PFSK-1 (cell line): ENCODE data around the gene NT5DC3.

Source experiments
- SIN3A ChIP-seq: IDR thresholded peaks from 2 replicates; pipeline ENCODE4 v1.6.1; 2012; ENCODE audit warnings: mild to moderate bottlenecking, low read length, moderate library complexity, borderline replicate concordance; ENCODE audit not compliant: insufficient read depth
- TF ChIP-seq, protein P1 (sequence below), 2 experiments: IDR thresholded peaks; 2 replicates each; pipeline versions ENCODE4 v1.6.1 to v1.8.0; 2011 to 2012; ENCODE audit warnings: low read depth in 2 of 2, low read length in 2 of 2, control low read depth in 1 of 2, inconsistent platforms in 1 of 2, mild to moderate bottlenecking in 1 of 2, moderate library complexity in 1 of 2; ENCODE audit not compliant: insufficient read depth in 1 of 2

DNA sequence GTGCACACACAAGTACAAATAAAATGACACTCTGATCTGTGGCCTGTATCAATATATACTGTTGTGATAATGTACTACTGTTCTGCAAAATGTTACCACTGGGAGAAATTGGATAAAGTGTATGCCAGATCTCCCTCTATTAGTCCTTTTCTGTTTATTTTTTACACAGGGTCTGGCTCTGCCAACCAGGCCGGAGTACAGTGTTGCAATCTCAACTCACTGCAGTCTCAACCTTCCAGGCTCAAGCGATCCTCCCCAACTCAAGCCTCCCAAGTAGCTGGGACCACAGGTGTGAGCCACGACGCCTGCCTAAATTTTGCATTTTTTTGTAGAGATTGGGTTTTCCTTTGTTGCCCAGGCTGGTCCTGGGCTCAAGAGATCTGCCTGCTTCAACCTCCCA is 1.9 kb downstream of the NT5DC3 start:
- TF ChIP-seq, protein P1, sequence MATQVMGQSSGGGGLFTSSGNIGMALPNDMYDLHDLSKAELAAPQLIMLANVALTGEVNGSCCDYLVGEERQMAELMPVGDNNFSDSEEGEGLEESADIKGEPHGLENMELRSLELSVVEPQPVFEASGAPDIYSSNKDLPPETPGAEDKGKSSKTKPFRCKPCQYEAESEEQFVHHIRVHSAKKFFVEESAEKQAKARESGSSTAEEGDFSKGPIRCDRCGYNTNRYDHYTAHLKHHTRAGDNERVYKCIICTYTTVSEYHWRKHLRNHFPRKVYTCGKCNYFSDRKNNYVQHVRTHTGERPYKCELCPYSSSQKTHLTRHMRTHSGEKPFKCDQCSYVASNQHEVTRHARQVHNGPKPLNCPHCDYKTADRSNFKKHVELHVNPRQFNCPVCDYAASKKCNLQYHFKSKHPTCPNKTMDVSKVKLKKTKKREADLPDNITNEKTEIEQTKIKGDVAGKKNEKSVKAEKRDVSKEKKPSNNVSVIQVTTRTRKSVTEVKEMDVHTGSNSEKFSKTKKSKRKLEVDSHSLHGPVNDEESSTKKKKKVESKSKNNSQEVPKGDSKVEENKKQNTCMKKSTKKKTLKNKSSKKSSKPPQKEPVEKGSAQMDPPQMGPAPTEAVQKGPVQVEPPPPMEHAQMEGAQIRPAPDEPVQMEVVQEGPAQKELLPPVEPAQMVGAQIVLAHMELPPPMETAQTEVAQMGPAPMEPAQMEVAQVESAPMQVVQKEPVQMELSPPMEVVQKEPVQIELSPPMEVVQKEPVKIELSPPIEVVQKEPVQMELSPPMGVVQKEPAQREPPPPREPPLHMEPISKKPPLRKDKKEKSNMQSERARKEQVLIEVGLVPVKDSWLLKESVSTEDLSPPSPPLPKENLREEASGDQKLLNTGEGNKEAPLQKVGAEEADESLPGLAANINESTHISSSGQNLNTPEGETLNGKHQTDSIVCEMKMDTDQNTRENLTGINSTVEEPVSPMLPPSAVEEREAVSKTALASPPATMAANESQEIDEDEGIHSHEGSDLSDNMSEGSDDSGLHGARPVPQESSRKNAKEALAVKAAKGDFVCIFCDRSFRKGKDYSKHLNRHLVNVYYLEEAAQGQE (IDR thresholded peaks at IDR 0.05; ENCODE audit: insufficient read depth in 1 of 2, low read depth in 2 of 2, low read length in 2 of 2): no peak
- TF ChIP-seq SIN3A: no peak
